ENCODE measurements around the gene TSPEAR.

The TSPEAR gene

GRCh38 chr21:44462086-44462833 is 249.1 kb downstream of the TSPEAR start:
- DNase-seq (ENCODE audit: low read depth), result no peak

- DNase-seq (ENCODE audit: low read depth), result no peak
Measured at GRCh38 chr21:44461464-44462001, 249.8 kb downstream of the TSPEAR start.

GRCh38 chr21:44461005-44461404 is 250.4 kb downstream of the TSPEAR start:
- DNase-seq (ENCODE audit: low read depth), result no peak

- DNase-seq (ENCODE audit: low read depth), result no peak
Measured at GRCh38 chr21:44460441-44460755, 251.0 kb downstream of the TSPEAR start.

GRCh38 chr21:44459712-44460440 is 251.5 kb downstream of the TSPEAR start:
- DNase-seq (ENCODE audit: low read depth), result no peak

GRCh38 chr21:44458971-44459711 is 252.2 kb downstream of the TSPEAR start:
- DNase-seq (ENCODE audit: low read depth), result no peak

GRCh38 chr21:44456915-44457736 is 254.2 kb downstream of the TSPEAR start:
- DNase-seq (ENCODE audit: low read depth), result no peak

- DNase-seq (ENCODE audit: low read depth), result no peak
Measured at GRCh38 chr21:44456214-44456914, 255.0 kb downstream of the TSPEAR start.

- DNase-seq (ENCODE audit: low read depth), result no peak
Measured at GRCh38 chr21:44455524-44456213, 255.7 kb downstream of the TSPEAR start.

- peak; percentile 64 for DNase-seq (ENCODE audit: low read depth)
Measured at GRCh38 chr21:44454747-44455523, 256.4 kb downstream of the TSPEAR start, which contains the start of gene LRRC3. TSS of gene LRRC3 (plus strand) at chr21:44455510. CDS start at chr21:44456645, 1,135 bp downstream.

GRCh38 chr21:44454058-44454457 is 257.3 kb downstream of the TSPEAR start:
- DNase-seq (ENCODE audit: low read depth), result no peak

GRCh38 chr21:44453120-44453519 is 258.3 kb downstream of the TSPEAR start:
- DNase-seq (ENCODE audit: low read depth), result no peak

GRCh38 chr21:44450999-44451398 is 260.4 kb downstream of the TSPEAR start:
- no peak for DNase-seq (ENCODE audit: low read depth)

- DNase-seq (ENCODE audit: low read depth), result no peak
Measured at GRCh38 chr21:44450402-44450801, 261.0 kb downstream of the TSPEAR start.

- DNase-seq (ENCODE audit: low read depth), result no peak
Measured at GRCh38 chr21:44449473-44450363, 261.7 kb downstream of the TSPEAR start.

- no peak for DNase-seq (ENCODE audit: low read depth)
Measured at GRCh38 chr21:44448651-44449131, 262.7 kb downstream of the TSPEAR start.
